ENCODE results near the gene NUDT3. TPM values are rescaled to one million over a fixed set of nuclear protein-coding genes. Genes with fewer than 3 reads are reported as not detected.

The NUDT3 gene
- polyA plus RNA-seq, 1 of the 3 experiments (the other 2 are of a cell fraction) = 11.9 TPM

DNA sequence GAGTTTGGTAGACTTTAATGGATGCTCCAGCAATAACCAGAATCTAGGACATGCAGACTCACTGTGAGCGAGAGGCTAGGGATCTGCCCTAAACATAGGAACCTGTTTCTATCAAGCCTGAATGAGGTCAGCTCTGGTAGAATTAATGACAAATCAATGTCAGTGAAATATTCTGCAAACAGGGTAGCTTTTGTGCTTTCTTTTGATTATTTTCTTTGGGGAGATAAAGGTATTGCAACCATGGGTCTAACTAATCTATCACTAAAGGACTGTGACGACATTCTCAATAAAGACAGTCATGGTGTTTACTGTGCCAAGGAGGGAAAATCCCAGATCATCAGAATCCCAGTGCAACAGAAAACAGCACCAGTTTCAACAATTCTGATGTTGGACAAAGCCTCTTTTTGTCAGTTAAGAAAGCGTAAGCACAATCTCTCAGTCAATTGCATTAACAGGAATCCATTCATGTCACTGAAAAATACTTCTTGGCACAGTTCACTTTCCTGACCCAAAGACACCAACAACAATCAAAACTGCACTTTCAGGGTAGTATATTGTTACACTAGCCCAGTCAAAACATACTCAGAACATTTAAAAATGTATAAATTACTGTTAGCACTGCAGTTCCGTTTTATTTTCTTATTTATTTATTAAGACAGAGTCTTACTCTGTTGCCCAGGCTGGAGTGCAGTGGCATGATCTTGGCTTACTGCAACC lies 106.9 kb downstream of the NUDT3 start:
- no peak for DNase-seq
- ChIA-PET POLR2A (no interaction called here), CTCF (no interaction called here)
- no peaks in the 10 kb centered on the region; a peak in 1 of 4 replicates for H3K4me1 ChIP-seq (ENCODE audit: control insufficient read depth in 1 of 2, insufficient read depth in 2 of 2, low read depth in 1 of 2, low read length in 1 of 2)
- H3K4me3 ChIP-seq (ENCODE audit: low read depth in 2 of 2, low read length in 1 of 2) = no peak overlapping the region
- no peak overlapping the region for H3K4me2 ChIP-seq
- H3K9me3 ChIP-seq = no peaks in the 10 kb centered on the region
- H3K36me3 ChIP-seq (replicated peaks in 1 of 2; ENCODE audit: control insufficient read depth in 1 of 2, insufficient read depth in 2 of 2, low read length in 1 of 2) = peaks cover 13 to 40% of the 10 kb centered on the region in 2 experiments
- no peaks in the 10 kb centered on the region for H3F3A ChIP-seq (replicated peaks; ENCODE audit: insufficient read depth)
- H3K27me3 ChIP-seq (ENCODE audit: insufficient read depth) = no peaks in the 10 kb centered on the region
- no peaks in the 10 kb centered on the region for H3K79me2 ChIP-seq (ENCODE audit: insufficient read depth)
- WGBS (ENCODE audit: low lambda C conversion rate) = 92% methylated on average over 4 of the region's 4 CpGs
- no peaks in the 10 kb centered on the region for H4K20me1 ChIP-seq (ENCODE audit: insufficient read depth)
- H3K9ac ChIP-seq = no peak overlapping the region
- H3K9me2 ChIP-seq = no peaks in the 10 kb centered on the region
- H2AFZ ChIP-seq (ENCODE audit: low read depth) = no peak overlapping the region
- TF ChIP-seq, protein P1, sequence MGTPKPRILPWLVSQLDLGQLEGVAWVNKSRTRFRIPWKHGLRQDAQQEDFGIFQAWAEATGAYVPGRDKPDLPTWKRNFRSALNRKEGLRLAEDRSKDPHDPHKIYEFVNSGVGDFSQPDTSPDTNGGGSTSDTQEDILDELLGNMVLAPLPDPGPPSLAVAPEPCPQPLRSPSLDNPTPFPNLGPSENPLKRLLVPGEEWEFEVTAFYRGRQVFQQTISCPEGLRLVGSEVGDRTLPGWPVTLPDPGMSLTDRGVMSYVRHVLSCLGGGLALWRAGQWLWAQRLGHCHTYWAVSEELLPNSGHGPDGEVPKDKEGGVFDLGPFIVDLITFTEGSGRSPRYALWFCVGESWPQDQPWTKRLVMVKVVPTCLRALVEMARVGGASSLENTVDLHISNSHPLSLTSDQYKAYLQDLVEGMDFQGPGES (IDR thresholded peaks at IDR 0.05; ENCODE audit: low read depth, low read length) = no peak
- TF ChIP-seq SIN3A (IDR thresholded peaks at IDR 0.05; ENCODE audit: borderline replicate concordance, low read depth, low read length) (no peak), NRF1 (IDR thresholded peaks at IDR 0.05; ENCODE audit: low read depth, low read length) (no peak), YY1 (IDR thresholded peaks at IDR 0.05; ENCODE audit: low read depth) (no peak), FOSL2 (IDR thresholded peaks at IDR 0.05; ENCODE audit: borderline replicate concordance, low read depth) (no peak), RFX5 (IDR thresholded peaks at IDR 0.05; ENCODE audit: low read length) (no peak), FOXJ3 (CRISPR knock-in tag; IDR thresholded peaks at IDR 0.05) (no peak), RXRA (IDR thresholded peaks at IDR 0.05; ENCODE audit: borderline replicate concordance, low read depth) (no peak), TAF1 (IDR thresholded peaks at IDR 0.05; ENCODE audit: borderline replicate concordance, low read depth, low read length) (no peak), SMC3 (IDR thresholded peaks at IDR 0.05; ENCODE audit: low read depth, low read length) (no peak), JUND (IDR thresholded peaks at IDR 0.05) (no peak), CHD2 (IDR thresholded peaks at IDR 0.05; ENCODE audit: low read length, partially characterized antibody) (no peak), TCF12 (IDR thresholded peaks at IDR 0.05) (no peak), ELF1 (IDR thresholded peaks at IDR 0.05) (no peak), RAD21 (IDR thresholded peaks at IDR 0.05; ENCODE audit: low read length) (no peak)
- TF ChIP-seq, protein P2, sequence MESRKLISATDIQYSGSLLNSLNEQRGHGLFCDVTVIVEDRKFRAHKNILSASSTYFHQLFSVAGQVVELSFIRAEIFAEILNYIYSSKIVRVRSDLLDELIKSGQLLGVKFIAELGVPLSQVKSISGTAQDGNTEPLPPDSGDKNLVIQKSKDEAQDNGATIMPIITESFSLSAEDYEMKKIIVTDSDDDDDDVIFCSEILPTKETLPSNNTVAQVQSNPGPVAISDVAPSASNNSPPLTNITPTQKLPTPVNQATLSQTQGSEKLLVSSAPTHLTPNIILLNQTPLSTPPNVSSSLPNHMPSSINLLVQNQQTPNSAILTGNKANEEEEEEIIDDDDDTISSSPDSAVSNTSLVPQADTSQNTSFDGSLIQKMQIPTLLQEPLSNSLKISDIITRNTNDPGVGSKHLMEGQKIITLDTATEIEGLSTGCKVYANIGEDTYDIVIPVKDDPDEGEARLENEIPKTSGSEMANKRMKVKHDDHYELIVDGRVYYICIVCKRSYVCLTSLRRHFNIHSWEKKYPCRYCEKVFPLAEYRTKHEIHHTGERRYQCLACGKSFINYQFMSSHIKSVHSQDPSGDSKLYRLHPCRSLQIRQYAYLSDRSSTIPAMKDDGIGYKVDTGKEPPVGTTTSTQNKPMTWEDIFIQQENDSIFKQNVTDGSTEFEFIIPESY (IDR thresholded peaks at IDR 0.05; ENCODE audit: borderline replicate concordance, low read depth) = no peak
- TF ChIP-seq, protein P3, sequence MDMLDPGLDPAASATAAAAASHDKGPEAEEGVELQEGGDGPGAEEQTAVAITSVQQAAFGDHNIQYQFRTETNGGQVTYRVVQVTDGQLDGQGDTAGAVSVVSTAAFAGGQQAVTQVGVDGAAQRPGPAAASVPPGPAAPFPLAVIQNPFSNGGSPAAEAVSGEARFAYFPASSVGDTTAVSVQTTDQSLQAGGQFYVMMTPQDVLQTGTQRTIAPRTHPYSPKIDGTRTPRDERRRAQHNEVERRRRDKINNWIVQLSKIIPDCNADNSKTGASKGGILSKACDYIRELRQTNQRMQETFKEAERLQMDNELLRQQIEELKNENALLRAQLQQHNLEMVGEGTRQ (IDR thresholded peaks at IDR 0.05; ENCODE audit: borderline replicate concordance, low read depth, low read length) = no peak
- no peak overlapping the region for H3K27ac ChIP-seq (ENCODE audit: low read depth in 2 of 2, low read length in 1 of 2)
